Esophagus muscularis mucosa (tissue), 4 donors: ENCODE results near the gene GUCA2B. TPM values are rescaled to one million over a fixed set of nuclear protein-coding genes. Genes with fewer than 3 reads are reported as not detected.
A peak's percentile ranks its signal among the peaks of the same experiment; 100 is the strongest.

Experiments
- DNase-seq: peaks from one replicate; pipeline ENCODE4 v3.0.0-alpha.2; 2017; ENCODE audit errors: extremely low spot score
- H3K27ac ChIP-seq, 4 donors: fragments of 200-600 bp; sonication (generic); replicated peaks in 1 of 4; 1 replicate in 3 of 4; 2 replicates in 1 of 4; pipeline ENCODE4 v1.5.1; 2016 to 2019; ENCODE audit warnings: mild to moderate bottlenecking in 1 of 4
- H3K27me3 ChIP-seq, 4 donors: fragments of 200-600 bp; sonication (generic); one replicate each; pipeline versions ENCODE4 v1.5.1 to v1.6.0; 2016 to 2019
- H3K36me3 ChIP-seq, 4 donors: fragments of 200-600 bp; sonication (generic); one replicate each; pipeline ENCODE4 v1.5.1; 2016 to 2019
- H3K4me1 ChIP-seq, 4 donors: fragments of 200-600 bp; sonication (generic); one replicate each; pipeline ENCODE4 v1.5.1; 2016 to 2019
- H3K4me3 ChIP-seq, 4 donors: fragments of 200-600 bp; sonication (generic); 1 replicate in 2 of 4; 2 replicates in 2 of 4; pipeline ENCODE4 v1.5.1; 2016 to 2019; ENCODE audit warnings: mild to moderate bottlenecking in 4 of 4, moderate library complexity in 1 of 4
- H3K9me3 ChIP-seq, 4 donors: fragments of 200-600 bp; sonication (generic); 1 replicate in 3 of 4; 2 replicates in 1 of 4; pipeline ENCODE4 v1.5.1; 2016 to 2019
- EP300 ChIP-seq: sonication (generic); formaldehyde crosslinking; IDR thresholded peaks from one replicate; pipeline ENCODE4 v1.6.1; 2017; ENCODE audit warnings: antibody characterized with exemption
- POLR2A ChIP-seq: fragments of 450-650 bp; IDR thresholded peaks from one replicate; pipeline ENCODE4 v1.6.1; 2017; ENCODE audit warnings: antibody characterized with exemption, moderate library complexity, mild to moderate bottlenecking, low read depth
- POLR2AphosphoS5 ChIP-seq, 2 donors: sonication (generic); formaldehyde crosslinking; IDR thresholded peaks; one replicate each; pipeline ENCODE4 v1.6.1; 2017; ENCODE audit warnings: antibody characterized with exemption in 2 of 2
- WGBS: methylation state at CpG from one replicate; pipeline ENCODE4 v1.1.5; 2018; 5-methylcytosine and 5-hydroxymethylcytosine counted together
- intact Hi-C: fragments of 100-400 bp; cut with DNase I; formaldehyde crosslinking; loops from one replicate; pipeline ENCODE4 v1.15.1; 2023
- total RNA-seq, 4 donors: library from RNA; depleted of rRNA; stranded (reverse); fragments of >200 nt; gene quantifications; one replicate each; pipeline versions ENCODE4 v1.1.0 to v1.2.1, GENCODE V29; 2016
- TF ChIP-seq, protein P1 (sequence below), 3 experiments: fragments of 200-600 bp in 2 of 3; fragments of 450-650 bp in 1 of 3; sonication (generic) in 2 of 3; IDR thresholded peaks; one replicate each; pipeline ENCODE4 v1.5.1; 2017 to 2019; ENCODE audit warnings: antibody characterized with exemption in 3 of 3, mild to moderate bottlenecking in 2 of 3, moderate library complexity in 1 of 3

The GUCA2B gene
- total RNA-seq, 4 donors from 2014 or later, result not detected

DNA sequence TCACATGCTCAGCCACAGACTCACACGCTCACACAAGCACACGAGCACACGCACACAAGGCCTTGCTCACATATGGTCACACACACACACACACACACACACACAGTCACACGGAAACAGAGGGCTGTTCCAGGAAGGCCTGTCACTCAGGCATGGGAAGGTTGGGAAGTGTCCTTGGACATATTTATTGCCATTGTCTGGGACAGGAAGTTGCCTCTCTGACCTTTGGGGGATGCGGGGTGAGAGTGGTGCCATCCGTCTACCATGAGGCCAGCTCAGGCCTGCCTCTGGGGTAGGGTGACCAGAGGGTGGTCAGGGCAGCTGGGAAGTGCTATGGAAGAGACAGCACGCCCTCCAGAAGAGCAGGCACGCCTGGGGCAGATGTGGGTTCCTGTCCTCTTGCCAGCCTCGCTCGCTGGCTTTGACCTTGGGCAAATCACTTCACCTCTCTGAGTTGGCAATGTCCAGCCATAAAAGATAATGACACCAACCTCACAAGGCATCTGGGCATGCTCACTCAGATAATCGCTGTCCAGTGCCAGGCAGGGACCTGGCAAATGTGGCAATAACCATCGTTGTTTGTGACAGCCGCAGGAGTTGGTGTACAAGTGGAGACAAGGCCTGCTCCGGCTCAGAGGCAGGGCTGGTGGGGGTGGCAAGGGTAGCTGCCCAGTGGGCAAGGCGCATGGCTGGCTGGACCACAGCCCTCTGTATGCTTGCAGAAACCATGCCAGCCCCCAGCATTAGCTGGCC, 19.3 kb downstream of the GUCA2B start:
- Histone ChIP-seq H3K36me3 (no peaks in the 10 kb centered on the region), H3K9me3 (no peaks in the 10 kb centered on the region), H3K27ac (no peak overlapping the region), H3K27me3 (peaks cover 0 to 22% (median 0%) of the 10 kb centered on the region in 4 donors), H3K4me1 (peaks cover 12 to 31% (median 18%) of the 10 kb centered on the region in 4 donors), H3K4me3 (no peak overlapping the region)
- WGBS, result 71% methylated on average over 15 of the region's 15 CpGs
- TF ChIP-seq EP300 (no peak), POLR2A (no peak), POLR2AphosphoS5 (IDR thresholded peaks at IDR 0.05) (no peak)
- TF ChIP-seq, protein P1, sequence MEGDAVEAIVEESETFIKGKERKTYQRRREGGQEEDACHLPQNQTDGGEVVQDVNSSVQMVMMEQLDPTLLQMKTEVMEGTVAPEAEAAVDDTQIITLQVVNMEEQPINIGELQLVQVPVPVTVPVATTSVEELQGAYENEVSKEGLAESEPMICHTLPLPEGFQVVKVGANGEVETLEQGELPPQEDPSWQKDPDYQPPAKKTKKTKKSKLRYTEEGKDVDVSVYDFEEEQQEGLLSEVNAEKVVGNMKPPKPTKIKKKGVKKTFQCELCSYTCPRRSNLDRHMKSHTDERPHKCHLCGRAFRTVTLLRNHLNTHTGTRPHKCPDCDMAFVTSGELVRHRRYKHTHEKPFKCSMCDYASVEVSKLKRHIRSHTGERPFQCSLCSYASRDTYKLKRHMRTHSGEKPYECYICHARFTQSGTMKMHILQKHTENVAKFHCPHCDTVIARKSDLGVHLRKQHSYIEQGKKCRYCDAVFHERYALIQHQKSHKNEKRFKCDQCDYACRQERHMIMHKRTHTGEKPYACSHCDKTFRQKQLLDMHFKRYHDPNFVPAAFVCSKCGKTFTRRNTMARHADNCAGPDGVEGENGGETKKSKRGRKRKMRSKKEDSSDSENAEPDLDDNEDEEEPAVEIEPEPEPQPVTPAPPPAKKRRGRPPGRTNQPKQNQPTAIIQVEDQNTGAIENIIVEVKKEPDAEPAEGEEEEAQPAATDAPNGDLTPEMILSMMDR (IDR thresholded peaks at IDR 0.05), result no peak
- intact Hi-C loops, result loop anchor here (5.0 to 10.0 kb wide), 2 partner anchors 282 to 595 kb away; partner anchors contain the start of genes PPCS and ZMYND12
- DNase-seq, result peak; percentile 72

DNA sequence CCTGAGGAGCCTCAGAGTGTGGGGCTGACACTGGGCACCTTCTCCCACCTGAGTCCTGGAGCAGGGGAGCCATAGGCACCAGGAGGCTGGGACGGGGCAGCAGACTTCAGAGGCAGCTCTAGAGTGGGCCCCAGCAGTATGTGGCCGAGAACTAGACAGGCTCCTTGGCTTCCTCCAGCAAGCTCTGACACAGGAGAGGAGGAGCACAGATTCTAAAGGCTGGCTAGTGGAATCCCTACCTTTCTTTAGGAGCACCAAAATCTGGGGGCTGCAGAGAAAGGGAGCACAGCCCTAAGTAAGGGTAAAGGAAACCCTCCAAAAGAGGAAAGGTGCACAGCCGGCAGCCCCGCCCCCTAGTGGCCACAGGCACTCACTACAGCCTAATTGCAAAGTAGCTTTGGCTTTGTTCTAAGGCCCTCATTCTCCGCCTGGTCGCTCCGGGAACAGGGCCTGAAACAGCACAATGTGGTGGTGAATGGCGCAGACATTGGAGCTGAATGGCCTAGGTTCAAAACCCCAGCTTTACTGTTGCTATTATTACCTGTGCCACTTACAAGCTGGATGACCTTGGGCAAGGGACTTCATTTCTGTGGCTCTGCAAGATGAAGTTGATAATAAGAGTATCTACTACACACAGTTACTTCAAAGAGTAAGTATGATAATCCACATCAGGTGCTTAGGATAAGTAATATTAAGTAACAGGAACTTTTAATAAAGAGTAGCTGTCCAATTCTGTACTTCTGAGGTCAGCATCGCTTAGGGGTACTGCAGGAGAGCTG, 20.1 kb downstream of the GUCA2B start:
- intact Hi-C loops, result loop anchor here (5.0 to 10.0 kb wide), 2 partner anchors 281 to 596 kb away; partner anchors contain the start of genes PPCS and ZMYND12
- H3K9me3 ChIP-seq, result no peaks in the 10 kb centered on the region
- no peak for DNase-seq
- peaks cover 18 to 31% (median 19%) of the 10 kb centered on the region in 4 donors for H3K4me1 ChIP-seq
- TF ChIP-seq POLR2A, result no peak
- peak in 1 of 2 donors; percentile 14 for TF ChIP-seq POLR2AphosphoS5 (IDR thresholded peaks at IDR 0.05)
- TF ChIP-seq EP300, result no peak
- TF ChIP-seq, protein P1 (IDR thresholded peaks at IDR 0.05), result peak; percentile 89 to 99 (median 92)
- no peaks in the 10 kb centered on the region for H3K36me3 ChIP-seq
- H3K27me3 ChIP-seq, result peaks cover 0 to 14% (median 0%) of the 10 kb centered on the region in 4 donors
- 19% methylated on average over 7 of the region's 9 CpGs for WGBS
- no peak overlapping the region for H3K27ac ChIP-seq
- no peak overlapping the region for H3K4me3 ChIP-seq

DNA sequence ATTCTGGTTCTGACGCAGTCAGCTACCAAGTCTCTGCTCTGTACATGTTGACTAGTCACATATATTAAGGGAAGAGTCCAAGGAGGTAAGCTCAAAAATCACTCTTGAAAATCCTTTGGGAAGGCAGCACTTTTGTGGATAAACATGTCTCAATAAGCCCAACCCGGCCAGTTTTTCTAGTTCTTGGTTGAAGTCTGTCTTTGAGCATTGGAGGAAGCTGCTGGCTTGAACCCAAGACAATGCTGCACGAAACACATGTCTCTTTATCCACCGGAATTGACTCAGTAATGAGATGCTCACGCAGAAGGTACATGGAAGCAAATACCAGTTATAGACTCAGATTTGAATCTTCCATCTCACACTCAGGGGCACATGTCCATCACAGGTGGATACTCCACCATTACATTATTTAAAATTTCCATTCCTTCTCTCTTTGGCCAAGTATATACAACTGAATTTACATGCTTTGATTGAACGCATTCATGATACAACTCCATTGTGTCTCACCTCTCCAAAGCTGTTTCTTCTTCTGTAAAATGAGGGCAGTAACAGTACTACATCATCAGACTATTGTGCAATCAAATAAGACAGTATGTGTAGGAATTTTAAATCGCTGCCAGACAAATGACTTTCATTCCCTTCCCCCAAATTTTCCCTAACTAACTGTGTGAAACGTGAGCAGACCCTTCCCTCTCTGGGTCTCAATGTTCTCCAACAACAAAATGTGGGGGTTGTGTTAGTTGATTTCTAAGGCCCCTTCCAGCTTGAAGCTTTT, 20.9 kb downstream of the GUCA2B start:
- Histone ChIP-seq H3K9me3 (no peaks in the 10 kb centered on the region), H3K27me3 (peaks cover 0 to 8% (median 0%) of the 10 kb centered on the region in 4 donors), H3K4me1 (peaks cover 20 to 31% (median 22%) of the 10 kb centered on the region in 4 donors), H3K27ac (no peak overlapping the region), H3K36me3 (peaks cover 0 to under 1% (median 0%) of the 10 kb centered on the region in 4 donors), H3K4me3 (no peak overlapping the region)
- no peak for DNase-seq
- WGBS, result 76% methylated on average over 8 of the region's 8 CpGs
- intact Hi-C loops, result loop anchor here (5.0 to 10.0 kb wide), 2 partner anchors 281 to 597 kb away; partner anchors contain the start of genes PPCS and ZMYND12
- TF ChIP-seq, protein P1 (IDR thresholded peaks at IDR 0.05), result no peak
- no peak for TF ChIP-seq POLR2AphosphoS5 (IDR thresholded peaks at IDR 0.05)
- TF ChIP-seq POLR2A, result no peak
- TF ChIP-seq EP300, result no peak

DNA sequence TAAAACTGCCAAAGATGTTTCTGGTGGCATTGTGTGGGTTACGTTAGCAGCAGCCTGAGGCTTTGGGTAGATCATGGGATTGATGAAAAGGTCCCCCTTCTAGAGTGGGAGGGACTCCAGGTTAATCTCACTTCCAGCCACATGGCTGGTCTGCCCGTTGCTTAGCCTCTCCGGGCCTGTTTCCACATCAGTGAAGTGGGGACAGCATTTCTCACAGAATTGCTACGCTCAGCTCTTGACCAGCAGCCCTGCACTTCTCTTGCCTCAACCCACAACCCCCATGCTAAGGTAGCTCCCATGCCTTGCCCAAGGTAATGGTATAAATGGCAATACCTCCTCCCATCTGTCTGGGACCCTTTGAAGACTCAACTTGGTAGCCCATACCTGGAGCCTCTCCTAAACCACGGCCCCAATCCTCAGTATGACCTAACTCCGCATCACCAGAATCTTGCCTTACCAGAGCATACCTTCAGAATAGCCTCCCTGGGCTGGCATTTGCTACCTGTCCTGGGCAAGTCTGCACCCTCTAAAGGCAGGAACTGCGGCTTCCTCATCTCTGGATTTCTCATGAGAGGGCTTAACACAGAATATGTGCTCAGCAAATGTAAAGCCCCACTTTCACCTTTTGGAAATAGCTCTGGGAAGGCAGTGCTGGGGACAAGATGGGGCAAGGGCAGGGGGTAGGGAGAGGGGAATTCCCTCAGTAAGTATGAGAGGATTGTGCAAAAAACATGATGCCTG, 22.3 kb downstream of the GUCA2B start:
- WGBS, result 92% methylated on average over 7 of the region's 7 CpGs
- Histone ChIP-seq H3K27ac (no peak overlapping the region), H3K4me1 (peaks cover 27 to 36% (median 34%) of the 10 kb centered on the region in 4 donors), H3K4me3 (no peak overlapping the region), H3K9me3 (no peaks in the 10 kb centered on the region), H3K36me3 (peaks cover 0 to 9% (median 3%) of the 10 kb centered on the region in 4 donors), H3K27me3 (peaks cover 0 to 3% (median 0%) of the 10 kb centered on the region in 4 donors)
- intact Hi-C loops, result loop anchor here (5.0 to 10.0 kb wide), 2 partner anchors 162 to 279 kb away; partner anchors contain the start of genes FOXJ3, PPCS and ZMYND12
- peak; percentile 68 for DNase-seq
- TF ChIP-seq POLR2AphosphoS5 (IDR thresholded peaks at IDR 0.05) (no peak), EP300 (no peak), POLR2A (no peak)
- TF ChIP-seq, protein P1 (IDR thresholded peaks at IDR 0.05), result no peak
